ENCODE measurements around the gene PC.

PC gene

DNA sequence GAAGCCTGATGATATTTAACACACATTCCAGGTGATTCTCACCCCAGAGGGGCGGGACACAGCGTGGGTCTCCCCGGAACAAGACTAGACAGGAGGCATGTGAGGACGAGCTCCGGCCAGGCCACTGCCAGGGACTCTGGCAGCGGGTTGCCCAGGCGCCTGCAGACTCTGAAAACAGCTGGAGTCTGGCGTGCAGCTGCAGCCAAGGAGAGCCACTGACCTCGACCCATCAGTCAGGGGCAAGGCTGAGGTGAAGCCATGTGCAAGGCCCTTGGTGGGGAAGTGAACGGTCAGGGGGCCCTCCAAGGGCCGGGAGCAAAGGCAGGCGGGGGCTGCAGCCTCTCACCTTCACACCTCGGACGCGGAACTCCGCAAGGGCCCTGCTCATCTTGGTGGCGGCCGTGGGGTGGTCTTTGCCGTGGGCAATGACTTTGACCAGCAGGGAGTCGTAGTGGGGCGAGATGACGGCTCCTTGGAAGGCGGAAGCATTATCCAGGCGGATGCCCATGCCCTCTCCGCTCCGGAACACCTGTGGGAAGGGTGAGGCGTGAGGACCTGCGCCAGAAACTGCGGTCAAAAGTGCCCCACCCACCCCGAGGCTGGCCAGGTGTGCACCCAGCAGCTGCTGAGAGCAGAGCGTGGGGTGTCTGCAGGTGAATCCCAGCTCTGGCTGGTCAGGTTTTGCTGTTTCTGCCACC lies 94.6 kb downstream of the PC start:
- DNase-seq (ENCODE audit: low spot score) = no peak
- in situ Hi-C loops (cut with MboI; ENCODE audit: low pct_unique_long_range_greater_than_20kb, low sequenced_read_pairs, unreplicated experiment) = no loop called here
- no peak for TF ChIP-seq CTCF (IDR thresholded peaks at IDR 0.05; ENCODE audit: extremely low read depth, insufficient read depth, missing control alignments)

- in situ Hi-C loops (cut with MboI; ENCODE audit: low pct_unique_long_range_greater_than_20kb, low sequenced_read_pairs, unreplicated experiment) = no loop called here
- no peak for DNase-seq (ENCODE audit: low spot score)
- no peak for TF ChIP-seq CTCF (IDR thresholded peaks at IDR 0.05; ENCODE audit: extremely low read depth, insufficient read depth, missing control alignments)
These were observed 95.6 kb downstream of the PC start for GRCh38 chr11:66862559-66863037.

- TF ChIP-seq CTCF (IDR thresholded peaks at IDR 0.05; ENCODE audit: extremely low read depth, insufficient read depth, missing control alignments) = no peak
- in situ Hi-C loops (cut with MboI; ENCODE audit: low pct_unique_long_range_greater_than_20kb, low sequenced_read_pairs, unreplicated experiment) = no loop called here
- no peak for DNase-seq (ENCODE audit: low spot score)
These were observed 96.2 kb downstream of the PC start for GRCh38 chr11:66861774-66862558.

- in situ Hi-C loops (cut with MboI; ENCODE audit: low pct_unique_long_range_greater_than_20kb, low sequenced_read_pairs, unreplicated experiment) = no loop called here
- TF ChIP-seq CTCF (IDR thresholded peaks at IDR 0.05; ENCODE audit: extremely low read depth, insufficient read depth, missing control alignments) = no peak
- DNase-seq (ENCODE audit: low spot score) = no peak
These were observed 97.0 kb downstream of the PC start for GRCh38 chr11:66861038-66861773.

GRCh38 chr11:66860449-66860831 lies 97.7 kb downstream of the PC start:
- in situ Hi-C loops (cut with MboI; ENCODE audit: low pct_unique_long_range_greater_than_20kb, low sequenced_read_pairs, unreplicated experiment) = no loop called here
- no peak for TF ChIP-seq CTCF (IDR thresholded peaks at IDR 0.05; ENCODE audit: extremely low read depth, insufficient read depth, missing control alignments)
- DNase-seq (ENCODE audit: low spot score) = no peak

- no peak for DNase-seq (ENCODE audit: low spot score)
- TF ChIP-seq CTCF (IDR thresholded peaks at IDR 0.05; ENCODE audit: extremely low read depth, insufficient read depth, missing control alignments) = no peak
- in situ Hi-C loops (cut with MboI; ENCODE audit: low pct_unique_long_range_greater_than_20kb, low sequenced_read_pairs, unreplicated experiment) = no loop called here
These were observed 98.3 kb downstream of the PC start for GRCh38 chr11:66859686-66860448.

Measured in GM13977 (cell line).